H1 (cell line): Measurements from ENCODE around the gene AP3D1. TPM values are rescaled to one million over a fixed set of nuclear protein-coding genes. Genes with fewer than 3 reads are reported as not detected.

Experiments used
- CTCF ChIA-PET: fragments of 300-600 bp; sonication (Branson Sonifier 250); formaldehyde crosslinking; loops from one replicate; lab custom pipeline; 2021; ENCODE audit not compliant: partially characterized antibody; lab: Charles Lee
- POLR2A ChIA-PET: fragments of 300-600 bp; sonication (Branson Sonifier 250); formaldehyde crosslinking; loops from one replicate; lab custom pipeline; 2021; ENCODE audit warnings: inconsistent platforms; ENCODE audit not compliant: partially characterized antibody; lab: Charles Lee
- DNase-seq, 2 experiments: peaks; one replicate each; pipeline versions ENCODE4 v3.0.0 to v3.0.0-alpha.2; 2010 to 2022; ENCODE audit warnings: low spot score in 2 of 2, low read depth in 1 of 2, mixed read lengths in 1 of 2
- FAIRE-seq: peaks from 2 replicates; lab custom pipeline; 2011; peaks lifted over from hg19 to GRCh38; lab: Jason Lieb, UNC
- H2AFZ ChIP-seq: 2 replicates; pipeline ENCODE4 v1.8.1; 2012; ENCODE audit warnings: low read length, inconsistent platforms
- H2AK5ac ChIP-seq: 2 replicates; pipeline ENCODE4 v1.6.1; 2013; ENCODE audit warnings: low read depth, low read length
- H2BK120ac ChIP-seq: replicated peaks from 2 replicates; pipeline ENCODE3; 2013; ENCODE audit warnings: low read depth, low read length, inconsistent platforms
- H2BK12ac ChIP-seq: 2 replicates; pipeline ENCODE4 v1.6.1; 2013; ENCODE audit warnings: low read depth, low read length
- H2BK15ac ChIP-seq: 2 replicates; pipeline ENCODE4 v1.6.1; 2013; ENCODE audit warnings: low read length
- H2BK20ac ChIP-seq: 2 replicates; pipeline ENCODE4 v1.6.1; 2013; ENCODE audit warnings: low read length
- H2BK5ac ChIP-seq: 2 replicates; pipeline ENCODE4 v1.6.1; 2013; ENCODE audit warnings: low read depth, low read length
- H3K14ac ChIP-seq: 2 replicates; pipeline ENCODE4 v1.6.1; 2013; ENCODE audit warnings: inconsistent platforms; ENCODE audit not compliant: insufficient read length
- H3K18ac ChIP-seq: 2 replicates; pipeline ENCODE4 v1.6.1; 2013; ENCODE audit warnings: low read length; ENCODE audit errors: extremely low read depth
- H3K23ac ChIP-seq: 2 replicates; pipeline ENCODE4 v1.6.1; 2013; ENCODE audit warnings: inconsistent platforms; ENCODE audit not compliant: insufficient read length
- H3K23me2 ChIP-seq: 2 replicates; pipeline ENCODE4 v1.6.1; 2013; ENCODE audit warnings: low read depth, low read length
- H3K27ac ChIP-seq: 2 replicates; pipeline ENCODE4 v1.6.1; 2011; ENCODE audit warnings: low read depth, low read length, inconsistent platforms
- H3K27me3 ChIP-seq, 4 experiments: replicated peaks in 1 of 4; 1 replicate in 1 of 4; 2 replicates in 3 of 4; pipeline versions ENCODE4 v1.6.1 to v1.8.1; 2011 to 2013; ENCODE audit warnings: low read length in 3 of 4, mild to moderate bottlenecking in 3 of 4, inconsistent platforms in 2 of 4, mixed read lengths in 2 of 4, moderate library complexity in 1 of 4; ENCODE audit not compliant: control insufficient read depth in 3 of 4, insufficient read depth in 3 of 4; ENCODE audit errors: extremely low read depth in 1 of 4
- H3K36me3 ChIP-seq, 4 experiments: 2 replicates each; pipeline versions ENCODE4 v1.6.1 to v1.8.1; 2011 to 2013; ENCODE audit warnings: mild to moderate bottlenecking in 4 of 4, low read length in 3 of 4, moderate library complexity in 2 of 4, control low read depth in 1 of 4, inconsistent platforms in 1 of 4; ENCODE audit not compliant: insufficient read depth in 4 of 4, control insufficient read depth in 2 of 4
- H3K4ac ChIP-seq: replicated peaks from 2 replicates; pipeline ENCODE3; 2013; ENCODE audit warnings: low read length, low read depth, mixed read lengths, inconsistent platforms; ENCODE audit not compliant: insufficient read length
- H3K4me1 ChIP-seq, 4 experiments: replicated peaks in 1 of 4; 1 replicate in 1 of 4; 2 replicates in 3 of 4; pipeline versions ENCODE4 v1.6.1 to v1.8.1; 2011 to 2013; ENCODE audit warnings: low read length in 3 of 4, inconsistent platforms in 2 of 4, mixed read lengths in 1 of 4; ENCODE audit not compliant: insufficient read depth in 4 of 4, control insufficient read depth in 3 of 4
- H3K4me2 ChIP-seq, 2 experiments: 2 replicates each; pipeline versions ENCODE4 v1.6.1 to v1.8.1; 2011 to 2013; ENCODE audit warnings: low read depth in 2 of 2, low read length in 2 of 2, control low read depth in 1 of 2, inconsistent platforms in 1 of 2, mild to moderate bottlenecking in 1 of 2; ENCODE audit not compliant: insufficient read depth in 1 of 2
- H3K4me3 ChIP-seq, 4 experiments: fragments of 200-600, 300-600 bp in 1 of 4; sonication (generic), shearing (Covaris generic), sonication (Bioruptor Twin) in 1 of 4; 2 replicates each; pipeline versions ENCODE4 v1.5.1 to v1.8.1; 2011 to 2016; ENCODE audit warnings: low read length in 4 of 4, low read depth in 3 of 4, control low read depth in 2 of 4, inconsistent platforms in 2 of 4, mild to moderate bottlenecking in 2 of 4, mixed read lengths in 1 of 4, moderate library complexity in 1 of 4; ENCODE audit not compliant: insufficient read depth in 2 of 4; ENCODE audit errors: extremely low read depth in 1 of 4
- H3K56ac ChIP-seq: replicated peaks from 2 replicates; pipeline ENCODE3; 2013; ENCODE audit warnings: low read depth, mild to moderate bottlenecking, mixed read lengths, low read length, inconsistent platforms; ENCODE audit not compliant: insufficient read length
- H3K79me1 ChIP-seq: 2 replicates; pipeline ENCODE4 v1.6.1; 2013; ENCODE audit warnings: low read depth, low read length, control low read depth
- H3K79me2 ChIP-seq, 2 experiments: 2 replicates each; pipeline versions ENCODE4 v1.6.1 to v1.8.1; 2012 to 2013; ENCODE audit warnings: low read length in 2 of 2, mild to moderate bottlenecking in 2 of 2, inconsistent platforms in 1 of 2; ENCODE audit not compliant: insufficient read depth in 2 of 2, control insufficient read depth in 1 of 2
- H3K9ac ChIP-seq, 4 experiments: replicated peaks in 1 of 4; 1 replicate in 1 of 4; 2 replicates in 3 of 4; pipeline versions ENCODE4 v1.6.1 to v1.8.1; 2011 to 2013; ENCODE audit warnings: low read depth in 3 of 4, low read length in 3 of 4, control low read depth in 2 of 4, mild to moderate bottlenecking in 2 of 4, moderate library complexity in 2 of 4, inconsistent platforms in 1 of 4; ENCODE audit errors: extremely low read depth in 1 of 4
- H3K9me3 ChIP-seq, 2 experiments: 2 replicates each; pipeline versions ENCODE4 v1.6.1 to v1.8.1; 2012 to 2013; ENCODE audit warnings: mild to moderate bottlenecking in 2 of 2, moderate library complexity in 2 of 2, control low read depth in 1 of 2, inconsistent platforms in 1 of 2, low read depth in 1 of 2, low read length in 1 of 2, mixed read lengths in 1 of 2; ENCODE audit not compliant: insufficient read depth in 2 of 2
- H4K20me1 ChIP-seq, 2 experiments: replicated peaks in 1 of 2; 2 replicates each; pipeline versions ENCODE3 to v1.8.1; 2011 to 2013; ENCODE audit warnings: inconsistent platforms in 2 of 2, low read length in 2 of 2, mild to moderate bottlenecking in 1 of 2; ENCODE audit not compliant: insufficient read depth in 2 of 2, control insufficient read depth in 1 of 2
- H4K5ac ChIP-seq: 2 replicates; pipeline ENCODE4 v1.6.1; 2013; ENCODE audit warnings: low read length, low read depth, mixed read lengths, inconsistent platforms; ENCODE audit not compliant: insufficient read length
- H4K8ac ChIP-seq: 2 replicates; pipeline ENCODE4 v1.8.0; 2013; ENCODE audit warnings: mild to moderate bottlenecking, moderate library complexity, low read length, inconsistent platforms; ENCODE audit not compliant: insufficient read depth; ENCODE audit errors: extremely low read depth
- H4K91ac ChIP-seq: replicated peaks from 2 replicates; pipeline ENCODE3; 2013; ENCODE audit warnings: low read length, mixed read lengths, inconsistent platforms; ENCODE audit not compliant: insufficient read length
- CBX8 ChIP-seq: fragments of 300-800, 300-1000 bp; sonication (generic); IDR thresholded peaks from 2 replicates; pipeline ENCODE4 v1.7.1; 2016; ENCODE audit warnings: low read depth, low read length, borderline replicate concordance
- GABPA ChIP-seq: IDR thresholded peaks from 2 replicates; pipeline ENCODE4 v1.6.1; 2011; ENCODE audit warnings: mild to moderate bottlenecking, low read length, moderate library complexity, borderline replicate concordance; ENCODE audit not compliant: insufficient read depth
- KDM4A ChIP-seq: IDR thresholded peaks from one replicate; pipeline ENCODE4 v1.7.1; 2012; ENCODE audit warnings: low read depth, mild to moderate bottlenecking, moderate library complexity, low read length, inconsistent platforms; ENCODE audit not compliant: severe bottlenecking
- MAFK ChIP-seq: IDR thresholded peaks from 2 replicates; pipeline ENCODE4 v1.6.1; 2012; ENCODE audit warnings: low read depth, mild to moderate bottlenecking, improper control_type of control experiment, low read length
- NRF1 ChIP-seq: IDR thresholded peaks from 2 replicates; pipeline ENCODE4 v1.6.1; 2011; ENCODE audit warnings: mild to moderate bottlenecking, low read depth, low read length, improper control_type of control experiment
- TCF12 ChIP-seq: IDR thresholded peaks from 2 replicates; pipeline ENCODE4 v1.6.1; 2011; ENCODE audit warnings: low read depth, mild to moderate bottlenecking, low read length
- YY1 ChIP-seq: IDR thresholded peaks from 2 replicates; pipeline ENCODE4 v1.6.1; 2011; ENCODE audit warnings: low read depth, mild to moderate bottlenecking, low read length
- WGBS, 2 experiments: shearing (Covaris generic) in 1 of 2; methylation state at CpG; one replicate each; pipeline versions ENCODE4 v1.1.6 to v1.1.7; 2013 to 2015; ENCODE audit warnings: low lambda C conversion rate in 2 of 2, mixed read lengths in 2 of 2, inconsistent platforms in 1 of 2, low coverage in 1 of 2, missing lambda C conversion rate in 1 of 2; ENCODE audit not compliant: insufficient replicate concordance in 2 of 2, insufficient coverage in 1 of 2, insufficient read length in 1 of 2; ENCODE audit errors: extremely low coverage in 1 of 2, missing lambda C conversion rate in 1 of 2; 5-methylcytosine and 5-hydroxymethylcytosine counted together
- polyA plus RNA-seq, 7 experiments: library from polyadenylated mRNA; depleted of rRNA in 3 of 7; stranded (reverse) in 5 of 7; unstranded in 2 of 7; fragments of >200 nt in 5 of 7; fragments of 200-250 nt in 2 of 7; gene quantifications; 1 replicate in 5 of 7; 2 replicates in 1 of 7; 4 replicates in 1 of 7; pipeline versions ENCODE4 v1.2.1 to v1.2.3, GENCODE V29; 2011 to 2013; ENCODE audit warnings: missing spikeins in 2 of 7, mixed read lengths in 2 of 7
- total RNA-seq: library from RNA; stranded (reverse); fragmentation: NEBNext Ultra II Directional; extraction: Animal tissue kit (Norgen Biotek cat#: 25700); gene quantifications from 2 replicates; pipeline ENCODE4 v1.2.1, GENCODE V29; 2021

Gene AP3D1
- total and polyA plus RNA-seq, 2 of the 8 experiments (the other 6 are each of a cell fraction or from before 2014, with no cell fraction given), result 161 to 174 TPM

DNA sequence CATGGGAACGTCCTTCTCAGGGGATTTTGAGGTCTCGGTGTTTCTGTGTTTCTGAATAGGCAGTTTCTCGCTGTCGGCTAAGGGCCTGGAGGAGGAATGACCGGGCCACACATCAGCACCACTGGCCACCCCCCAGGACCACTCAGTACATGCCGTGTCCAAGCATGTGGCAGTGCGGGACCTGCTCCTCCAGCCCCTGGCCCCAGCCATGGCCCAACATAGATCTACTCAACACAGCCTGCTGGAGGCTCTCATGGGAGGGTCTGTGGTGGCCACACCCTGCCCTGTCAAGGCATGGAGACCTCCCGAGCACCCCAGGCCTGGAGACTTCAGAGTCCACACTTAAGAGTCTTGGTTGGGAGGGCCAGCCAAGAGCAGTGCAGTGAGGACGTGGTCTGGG is 37.1 kb downstream of the AP3D1 start:
- no peak overlapping the region for H3K56ac ChIP-seq
- TF ChIP-seq NRF1 (no peak), MAFK (no peak), YY1 (no peak), KDM4A (no peak), GABPA (no peak), TCF12 (no peak), CBX8 (no peak)
- no peak overlapping the region for H2BK120ac ChIP-seq
- no peak overlapping the region for H2BK5ac ChIP-seq
- no peak overlapping the region for H3K18ac ChIP-seq
- H4K8ac ChIP-seq, result no peak overlapping the region
- H3K27me3 ChIP-seq, result no peaks in the 10 kb centered on the region
- H2BK20ac ChIP-seq, result no peak overlapping the region
- no peaks in the 10 kb centered on the region for H3K79me2 ChIP-seq
- H2AK5ac ChIP-seq, result no peak overlapping the region
- peaks cover 61 to 98% (median 90%) of the 10 kb centered on the region in 4 experiments for H3K36me3 ChIP-seq
- no peak overlapping the region for H3K4me2 ChIP-seq
- no peak overlapping the region for H3K9ac ChIP-seq
- POLR2A ChIA-PET, result no interaction called here
- H3K4ac ChIP-seq, result no peak overlapping the region
- H3K4me1 ChIP-seq, result no peaks in the 10 kb centered on the region
- H2BK12ac ChIP-seq, result no peak overlapping the region
- 100% methylated on average over 7 of the region's 9 CpGs; no CpG with 5 or more reads in 1 of the 2 experiments for WGBS, 2 experiments
- H3K79me1 ChIP-seq, result no peaks in the 10 kb centered on the region; the same call in none of the 2 replicates
- H3K27ac ChIP-seq, result no peak overlapping the region
- H3K9me3 ChIP-seq, result no peaks in the 10 kb centered on the region
- H3K23ac ChIP-seq, result no peak overlapping the region
- CTCF ChIA-PET, result interaction anchor here (1.0 kb wide), 1 partner anchor 35 kb away, joined by 3 read pairs; no protein-coding TSS in a partner anchor
- FAIRE-seq (no peak), DNase-seq (no peak)
- H2AFZ ChIP-seq, result no peak overlapping the region
- no peak overlapping the region for H4K5ac ChIP-seq
- H3K14ac ChIP-seq, result no peak overlapping the region
- no peak overlapping the region for H4K91ac ChIP-seq
- H3K23me2 ChIP-seq, result no peaks in the 10 kb centered on the region
- peaks cover 9 to 23% of the 10 kb centered on the region in 2 experiments for H4K20me1 ChIP-seq
- no peak overlapping the region for H2BK15ac ChIP-seq
- no peak overlapping the region for H3K4me3 ChIP-seq
